IMR-90 (cell line): ENCODE measurements around the gene CA11. TPM values are rescaled to one million over a fixed set of nuclear protein-coding genes. Genes with fewer than 3 reads are reported as not detected.

Experiments
- ATAC-seq: fragments of 200-7000 bp; cut with Tn5 transposase; 2 replicates; pipeline ENCODE4 v1.9.1; 2020; ENCODE audit warnings: low read depth, mild to moderate bottlenecking, moderate library complexity
- BruUV-seq: library from RNA; stranded (reverse); fragments of 400-500 nt; replicated peaks from 2 replicates; lab custom pipeline; 2021; lab: Mats Ljungman, UMichigan
- CTCF ChIA-PET: fragments of 300-600 bp; formaldehyde crosslinking; extraction: SDS; loops from one replicate; lab custom pipeline; 2021; ENCODE audit warnings: antibody characterized with exemption; lab: Yijun Ruan, JAX
- POLR2A ChIA-PET: fragments of 300-600 bp; sonication (Branson Sonifier 250); formaldehyde crosslinking; loops from one replicate; lab custom pipeline; 2022; ENCODE audit warnings: antibody characterized with exemption; ENCODE audit not compliant: unreplicated experiment; lab: Charles Lee
- DNase-seq: peaks from one replicate; pipeline ENCODE4 v3.0.0; 2013
- H2AFZ ChIP-seq: replicated peaks from 2 replicates; pipeline ENCODE3; 2013; ENCODE audit warnings: low read length, mild to moderate bottlenecking; ENCODE audit not compliant: poor library complexity
- H2AK5ac ChIP-seq: 2 replicates; pipeline ENCODE4 v1.6.1; 2013; ENCODE audit warnings: low read depth, low read length, inconsistent platforms
- H2AK9ac ChIP-seq: replicated peaks from 2 replicates; pipeline ENCODE3; 2013; ENCODE audit warnings: mild to moderate bottlenecking, low read depth, low read length, moderate library complexity; ENCODE audit not compliant: poor library complexity
- H2BK120ac ChIP-seq: 2 replicates; pipeline ENCODE4 v1.6.1; 2013; ENCODE audit warnings: low read depth, low read length, inconsistent platforms
- H2BK15ac ChIP-seq: 3 replicates; pipeline ENCODE4 v1.6.1; 2013; ENCODE audit warnings: low read depth, low read length, inconsistent platforms
- H2BK20ac ChIP-seq: 2 replicates; pipeline ENCODE4 v1.6.1; 2013; ENCODE audit warnings: low read depth, mild to moderate bottlenecking, inconsistent platforms, low read length, moderate library complexity
- H2BK5ac ChIP-seq: 2 replicates; pipeline ENCODE4 v1.6.1; 2013; ENCODE audit warnings: mild to moderate bottlenecking, low read depth, low read length, inconsistent platforms; ENCODE audit not compliant: poor library complexity, severe bottlenecking
- H3K14ac ChIP-seq: replicated peaks from 2 replicates; pipeline ENCODE4 v1.6.1; 2013; ENCODE audit warnings: low read depth, low read length, inconsistent platforms
- H3K18ac ChIP-seq: 2 replicates; pipeline ENCODE4 v1.6.1; 2013; ENCODE audit warnings: low read depth, low read length, control low read depth
- H3K23ac ChIP-seq: 2 replicates; pipeline ENCODE4 v1.6.1; 2013; ENCODE audit warnings: low read depth, low read length, inconsistent platforms
- H3K27ac ChIP-seq: 2 replicates; pipeline ENCODE4 v1.5.1; 2013; ENCODE audit warnings: mild to moderate bottlenecking, control low read depth, low read length; ENCODE audit not compliant: insufficient read depth
- H3K27me3 ChIP-seq: 2 replicates; pipeline ENCODE4 v1.6.1; 2013; ENCODE audit warnings: low read length; ENCODE audit not compliant: control insufficient read depth, insufficient read depth
- H3K36me3 ChIP-seq: 2 replicates; pipeline ENCODE4 v1.6.1; 2013; ENCODE audit warnings: low read length, mixed read lengths; ENCODE audit not compliant: control insufficient read depth, insufficient read depth
- H3K4ac ChIP-seq: 2 replicates; pipeline ENCODE4 v1.6.1; 2013; ENCODE audit warnings: low read depth, low read length, inconsistent platforms
- H3K4me1 ChIP-seq: 2 replicates; pipeline ENCODE4 v1.6.1; 2013; ENCODE audit warnings: low read length, mixed read lengths; ENCODE audit not compliant: control insufficient read depth, insufficient read depth
- H3K4me2 ChIP-seq: 2 replicates; pipeline ENCODE4 v1.6.1; 2013; ENCODE audit warnings: low read depth, mild to moderate bottlenecking, control low read depth, low read length, moderate library complexity
- H3K4me3 ChIP-seq: 2 replicates; pipeline ENCODE4 v1.5.1; 2013; ENCODE audit warnings: low read depth, mild to moderate bottlenecking, control low read depth, low read length, moderate library complexity; ENCODE audit not compliant: insufficient read depth
- H3K56ac ChIP-seq: 2 replicates; pipeline ENCODE4 v1.6.1; 2013; ENCODE audit warnings: low read length, inconsistent platforms; ENCODE audit not compliant: insufficient read depth; ENCODE audit errors: extremely low read depth
- H3K79me1 ChIP-seq, 2 experiments: 2 replicates each; pipeline ENCODE4 v1.6.1; 2013; ENCODE audit warnings: low read length in 2 of 2, inconsistent platforms in 1 of 2, low read depth in 1 of 2
- H3K9ac ChIP-seq: 2 replicates; pipeline ENCODE4 v1.6.1; 2013; ENCODE audit warnings: low read depth, low read length, control low read depth
- H3K9me1 ChIP-seq: 2 replicates; pipeline ENCODE4 v1.6.1; 2013; ENCODE audit warnings: low read length, inconsistent platforms; ENCODE audit not compliant: insufficient read depth
- H3K9me3 ChIP-seq: 2 replicates; pipeline ENCODE4 v1.6.1; 2013; ENCODE audit warnings: low read length; ENCODE audit not compliant: control insufficient read depth, insufficient read depth
- H4K20me1 ChIP-seq: 2 replicates; pipeline ENCODE4 v1.6.1; 2013; ENCODE audit warnings: low read length, inconsistent platforms; ENCODE audit not compliant: insufficient read depth
- H4K5ac ChIP-seq: 2 replicates; pipeline ENCODE4 v1.6.1; 2013; ENCODE audit warnings: mild to moderate bottlenecking, low read depth, low read length, control low read depth
- H4K8ac ChIP-seq, 2 experiments: 2 replicates each; pipeline ENCODE4 v1.6.1; 2013; ENCODE audit warnings: low read depth in 2 of 2, low read length in 2 of 2, control low read depth in 1 of 2, inconsistent platforms in 1 of 2
- H4K91ac ChIP-seq: 2 replicates; pipeline ENCODE4 v1.6.1; 2013; ENCODE audit warnings: low read depth, low read length, inconsistent platforms; ENCODE audit not compliant: insufficient read depth
- BHLHE40 ChIP-seq: fragments of 150-350 bp; IDR thresholded peaks from 2 replicates; pipeline ENCODE4 v1.6.1; 2016; ENCODE audit warnings: mild to moderate bottlenecking, low read depth, low read length
- CEBPB ChIP-seq: IDR thresholded peaks from 2 replicates; pipeline ENCODE4 v1.6.1; 2012; ENCODE audit warnings: low read depth, low read length, improper control_type of control experiment
- CTCF ChIP-seq: conservative IDR thresholded peaks from 2 replicates; pipeline ENCODE4 v1.5.1; 2012; ENCODE audit warnings: mild to moderate bottlenecking, low read depth, low read length, improper control_type of control experiment
- FOS ChIP-seq: fragments of 150-350 bp; IDR thresholded peaks from 2 replicates; pipeline ENCODE4 v1.6.1; 2016; ENCODE audit warnings: low read depth, low read length
- MAZ ChIP-seq: IDR thresholded peaks from 2 replicates; pipeline ENCODE4 v1.6.1; 2012; ENCODE audit warnings: low read depth, mild to moderate bottlenecking, low read length, improper control_type of control experiment, moderate library complexity, borderline replicate concordance
- MXI1 ChIP-seq: IDR thresholded peaks from 2 replicates; pipeline ENCODE4 v1.6.1; 2012; ENCODE audit warnings: low read depth, mild to moderate bottlenecking, low read length, moderate library complexity, borderline replicate concordance
- NFE2L2 ChIP-seq: fragments of 150-350 bp; IDR thresholded peaks from 2 replicates; pipeline ENCODE4 v1.6.1; 2016; ENCODE audit warnings: low read depth, mild to moderate bottlenecking, low read length
- RAD21 ChIP-seq: IDR thresholded peaks from 2 replicates; pipeline ENCODE4 v1.6.1; 2012; ENCODE audit warnings: low read length, improper control_type of control experiment
- SMC3 ChIP-seq: fragments of 150-350 bp; IDR thresholded peaks from 2 replicates; pipeline ENCODE4 v1.6.1; 2016; ENCODE audit warnings: low read depth, mild to moderate bottlenecking, antibody characterized with exemption, low read length, moderate library complexity
- WGBS, 2 experiments: methylation state at CpG; one replicate each; pipeline versions ENCODE4 v1.1.5 to v1.1.7; 2013; ENCODE audit warnings: missing lambda C conversion rate in 2 of 2; ENCODE audit not compliant: insufficient read length in 1 of 2; ENCODE audit errors: extremely low coverage in 2 of 2; 5-methylcytosine and 5-hydroxymethylcytosine counted together
- dilution Hi-C: fragments of 300-500 bp; cut with HindIII; formaldehyde crosslinking; loops from one replicate; pipeline ENCODE4 v1.14.3; 2018; ENCODE audit warnings: low sequenced_read_pairs; ENCODE audit not compliant: unreplicated experiment
- in situ Hi-C: fragments of 300-500 bp; cut with MboI; formaldehyde crosslinking; loops from 3 replicates; pipeline ENCODE4 v1.14.3; 2019; ENCODE audit warnings: low sequenced_read_pairs, inconsistent platforms, mixed read lengths
- intact Hi-C: fragments of 100-400 bp; cut with micrococcal nuclease; formaldehyde crosslinking; loops from 2 replicates; pipeline ENCODE4 v1.10.0; 2022
- polyA plus RNA-seq, 3 experiments: library from polyadenylated mRNA; depleted of rRNA; stranded (reverse); fragments of >200 nt; gene quantifications; 2 replicates each; pipeline ENCODE4 v1.2.3, GENCODE V29; 2012; ENCODE audit warnings: low replicate concordance in 1 of 3
- total RNA-seq: library from RNA; depleted of rRNA; stranded (reverse); fragments of >200 nt; gene quantifications from 2 replicates; pipeline ENCODE4 v1.2.3, GENCODE V29; 2012
- TF ChIP-seq, protein P1 (sequence below): fragments of 150-350 bp; IDR thresholded peaks from 2 replicates; pipeline ENCODE4 v1.6.1; 2017; ENCODE audit warnings: mild to moderate bottlenecking, antibody characterized with exemption, low read length, low read depth

The CA11 gene
- total and polyA plus RNA-seq, 2 of the 4 experiments (the other 2 are of a cell fraction), result 1.3 to 2.9 TPM

GRCh38 chr19:48637449-48637947 is 8.5 kb downstream of the CA11 start:
- in situ Hi-C loops, result no loop called here

More at GRCh38 chr19:48637449-48637947, 8.5 kb downstream of the CA11 start:
- ATAC-seq, result peak; percentile 79
- Histone ChIP-seq H3K4ac (peak overlapping the region; percentile 96), H3K9ac (peak overlapping the region; percentile 60), H2BK5ac (peak overlapping the region; percentile 76), H2AK5ac (no peak overlapping the region; the same call in 1 of the 2 replicates), H4K5ac (peak overlapping the region; percentile 72), H3K79me1 (peaks cover 0 to 18% of the 10 kb centered on the region in 2 experiments; a peak in 3 of 4 replicates), H3K9me3 (no peaks in the 10 kb centered on the region), H3K27ac (peak overlapping the region; percentile 81), H4K8ac (peak overlapping the region; percentile 43 to 93), H4K91ac (peak overlapping the region; percentile 77), H2BK20ac (peak overlapping the region; percentile 81; the same call in 1 of the 2 replicates), H2AFZ (peak overlapping the region; percentile 95), H2BK15ac (peak overlapping the region; percentile 77; the same call in 2 of the 3 replicates), H3K4me1 (peaks cover 28% of the 10 kb centered on the region), H3K36me3 (no peaks in the 10 kb centered on the region; the same call in 1 of the 2 replicates), H3K4me2 (peak overlapping the region; percentile 65), H3K4me3 (peak overlapping the region; percentile 62), H4K20me1 (peaks cover 4% of the 10 kb centered on the region; the same call in 1 of the 2 replicates), H3K23ac (peak overlapping the region; percentile 64), H2AK9ac (peak overlapping the region; percentile 84), H2BK120ac (peak overlapping the region; percentile 50), H3K18ac (peak overlapping the region; percentile 71), H3K14ac (peak overlapping the region; percentile 65), H3K56ac (peak overlapping the region; percentile 84; the same call in 1 of the 2 replicates), H3K9me1 (peaks cover 24% of the 10 kb centered on the region), H3K27me3 (no peaks in the 10 kb centered on the region)
- WGBS, 2 experiments, result 1% methylated on average over 29 of the region's 38 CpGs; no CpG with 5 or more reads in 1 of the 2 experiments
- no TSS peak for BruUV-seq
- dilution Hi-C loops (no loop called here), intact Hi-C loops (no loop called here)
- ChIA-PET CTCF (no interaction called here), POLR2A (interaction anchor here (0.5 to 0.7 kb wide), 3 partner anchors 18 to 61 kb away, joined by 3 read pairs; partner anchors contain the start of genes RPL18 and SPHK2)
- peak; percentile 99 for DNase-seq
- TF ChIP-seq, protein P1, sequence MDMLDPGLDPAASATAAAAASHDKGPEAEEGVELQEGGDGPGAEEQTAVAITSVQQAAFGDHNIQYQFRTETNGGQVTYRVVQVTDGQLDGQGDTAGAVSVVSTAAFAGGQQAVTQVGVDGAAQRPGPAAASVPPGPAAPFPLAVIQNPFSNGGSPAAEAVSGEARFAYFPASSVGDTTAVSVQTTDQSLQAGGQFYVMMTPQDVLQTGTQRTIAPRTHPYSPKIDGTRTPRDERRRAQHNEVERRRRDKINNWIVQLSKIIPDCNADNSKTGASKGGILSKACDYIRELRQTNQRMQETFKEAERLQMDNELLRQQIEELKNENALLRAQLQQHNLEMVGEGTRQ, result peak; percentile 88
- TF ChIP-seq BHLHE40, result peak; percentile 80
- TF ChIP-seq FOS, result peak; percentile 64
- TF ChIP-seq MAZ, result peak; percentile 97
- no peak for TF ChIP-seq SMC3
- peak; percentile 52; the same call in 1 of the 2 replicates for TF ChIP-seq NFE2L2
- TF ChIP-seq CEBPB, result no peak
- peak; percentile 36; the same call in 1 of the 2 replicates for TF ChIP-seq MXI1
- no peak for TF ChIP-seq RAD21
- no peak for TF ChIP-seq CTCF
